ENCODE data around the gene UACA. TPM values are rescaled to one million over a fixed set of nuclear protein-coding genes. Genes with fewer than 3 reads are reported as not detected.

UACA gene
- total RNA-seq, 2 experiments from 2014 or later: 2.4 to 2.8 TPM

GRCh38 chr15:70712271-70712670, 51.1 kb downstream of the UACA start:
- Mint-ChIP-seq H3K4me3 (no peak overlapping the region), H3K36me3 (ENCODE audit: low read depth) (no peaks in the 10 kb centered on the region), H3K9me3 (no peaks in the 10 kb centered on the region), H3K27ac (no peak overlapping the region), H3K4me1 (ENCODE audit: low read depth) (no peaks in the 10 kb centered on the region), H3K27me3 (peaks cover 5% of the 10 kb centered on the region)
- intact Hi-C loops (cut with micrococcal nuclease): no loop called here
- no peak for ATAC-seq
- POLR2A ChIA-PET: no interaction called here
- CTCF ChIA-PET: interaction anchor here (1.1 kb wide), 1 partner anchor 10 kb away, joined by 6 read pairs; no protein-coding TSS in a partner anchor
- no peak for DNase-seq
- no peak for TF ChIP-seq CTCF (IDR thresholded peaks at IDR 0.05)

GRCh38 chr15:70710714-70711113, 52.6 kb downstream of the UACA start:
- POLR2A ChIA-PET: interaction anchor here (0.5 kb wide), 1 partner anchor 25 kb away, joined by 3 read pairs; no protein-coding TSS in a partner anchor
- Mint-ChIP-seq H3K9me3 (no peaks in the 10 kb centered on the region), H3K36me3 (ENCODE audit: low read depth) (no peaks in the 10 kb centered on the region), H3K4me1 (ENCODE audit: low read depth) (no peaks in the 10 kb centered on the region), H3K27me3 (peaks cover 5% of the 10 kb centered on the region), H3K4me3 (no peak overlapping the region), H3K27ac (no peak overlapping the region)
- intact Hi-C loops (cut with micrococcal nuclease): no loop called here
- ATAC-seq: no peak
- no peak for TF ChIP-seq CTCF (IDR thresholded peaks at IDR 0.05)
- DNase-seq: no peak
- CTCF ChIA-PET: interaction anchor here (0.5 to 1.0 kb wide), 2 partner anchors 26 to 69 kb away, joined by 3 read pairs; no protein-coding TSS in a partner anchor

- no peaks in the 10 kb centered on the region for H3K9me3 Mint-ChIP-seq
- no peak overlapping the region for H3K27ac Mint-ChIP-seq
- ATAC-seq: no peak
- no peak for TF ChIP-seq CTCF (IDR thresholded peaks at IDR 0.05)
- ChIA-PET CTCF (interaction anchor here (0.8 kb wide), 1 partner anchor 13 kb away, joined by 3 read pairs; no protein-coding TSS in a partner anchor), POLR2A (no interaction called here)
- H3K4me3 Mint-ChIP-seq: no peak overlapping the region
- H3K4me1 Mint-ChIP-seq (ENCODE audit: low read depth): no peaks in the 10 kb centered on the region
- intact Hi-C loops (cut with micrococcal nuclease): no loop called here
- peaks cover 6% of the 10 kb centered on the region for H3K27me3 Mint-ChIP-seq
- no peaks in the 10 kb centered on the region for H3K36me3 Mint-ChIP-seq (ENCODE audit: low read depth)
- DNase-seq: no peak
These were observed 54.5 kb downstream of the UACA start for GRCh38 chr15:70708839-70709238.

- ChIA-PET CTCF (no interaction called here), POLR2A (no interaction called here)
- Mint-ChIP-seq H3K27me3 (peaks cover 7% of the 10 kb centered on the region), H3K4me1 (ENCODE audit: low read depth) (no peaks in the 10 kb centered on the region), H3K27ac (no peak overlapping the region), H3K4me3 (no peak overlapping the region), H3K9me3 (no peaks in the 10 kb centered on the region), H3K36me3 (ENCODE audit: low read depth) (no peaks in the 10 kb centered on the region)
- DNase-seq (no peak), ATAC-seq (no peak)
- no peak for TF ChIP-seq CTCF (IDR thresholded peaks at IDR 0.05)
- intact Hi-C loops (cut with micrococcal nuclease): no loop called here
These were observed 55.6 kb downstream of the UACA start for GRCh38 chr15:70707686-70708300.

- ATAC-seq: no peak
- no peak for TF ChIP-seq CTCF (IDR thresholded peaks at IDR 0.05)
- no peak overlapping the region for H3K4me3 Mint-ChIP-seq
- intact Hi-C loops (cut with micrococcal nuclease): no loop called here
- CTCF ChIA-PET: interaction anchor here (2.0 kb wide), 1 partner anchor 18 kb away, joined by 10 read pairs; no protein-coding TSS in a partner anchor
- H3K27me3 Mint-ChIP-seq: peaks cover 11% of the 10 kb centered on the region
- H3K36me3 Mint-ChIP-seq (ENCODE audit: low read depth): no peaks in the 10 kb centered on the region
- no peak for DNase-seq
- H3K4me1 Mint-ChIP-seq (ENCODE audit: low read depth): no peaks in the 10 kb centered on the region
- no peaks in the 10 kb centered on the region for H3K9me3 Mint-ChIP-seq
- POLR2A ChIA-PET: no interaction called here
- no peak overlapping the region for H3K27ac Mint-ChIP-seq
These were observed 58.6 kb downstream of the UACA start for GRCh38 chr15:70704731-70705130.
